Heart left ventricle (tissue), 16 donors: ENCODE data around the gene FKTN. TPM values are rescaled to one million over a fixed set of nuclear protein-coding genes. Genes with fewer than 3 reads are reported as not detected.
A peak's percentile ranks its signal among the peaks of the same experiment; 100 is the strongest.

Source experiments
- ATAC-seq, 4 donors: fragments of 200-7000 bp; cut with Tn5 transposase; one replicate each; pipeline ENCODE4 v1.9.1; 2020 to 2022; ENCODE audit warnings: moderate library complexity in 4 of 4, mild to moderate bottlenecking in 3 of 4, moderate number of reproducible peaks in 1 of 4
- DNase-seq, 5 donors: peaks; one replicate each; pipeline ENCODE4 v3.0.0-alpha.2; 2020
- H3K27ac ChIP-seq, 12 donors: fragments of 200-600 bp; sonication (generic) in 4 of 12; one replicate each; pipeline versions ENCODE4 v1.5.0 to v1.8.0; 2016 to 2022; ENCODE audit warnings: mild to moderate bottlenecking in 2 of 12
- H3K27me3 ChIP-seq, 9 donors: fragments of 200-600 bp; sonication (generic) in 2 of 9; one replicate each; pipeline versions ENCODE4 v1.5.1 to v1.8.0; 2016 to 2022; ENCODE audit warnings: mild to moderate bottlenecking in 3 of 9
- H3K36me3 ChIP-seq, 9 donors: fragments of 200-600 bp; sonication (generic) in 2 of 9; one replicate each; pipeline versions ENCODE4 v1.5.0 to v1.8.0; 2018 to 2022; ENCODE audit warnings: mild to moderate bottlenecking in 2 of 9
- H3K4me1 ChIP-seq, 12 donors: fragments of 200-600 bp; sonication (generic) in 4 of 12; one replicate each; pipeline versions ENCODE4 v1.5.0 to v1.8.0; 2016 to 2022; ENCODE audit warnings: mild to moderate bottlenecking in 3 of 12
- H3K4me3 ChIP-seq, 12 donors: fragments of 200-600 bp; sonication (generic) in 4 of 12; one replicate each; pipeline versions ENCODE4 v1.5.0 to v1.8.0; 2017 to 2022; ENCODE audit warnings: mild to moderate bottlenecking in 9 of 12, moderate library complexity in 4 of 12
- H3K9me3 ChIP-seq, 12 donors: fragments of 200-600 bp; sonication (generic) in 4 of 12; one replicate each; pipeline versions ENCODE4 v1.5.0 to v1.8.0; 2016 to 2022; ENCODE audit warnings: mild to moderate bottlenecking in 1 of 12
- POLR2A ChIP-seq, 2 donors: fragments of 450-650 bp; IDR thresholded peaks; one replicate each; pipeline ENCODE4 v1.6.1; 2017; ENCODE audit warnings: antibody characterized with exemption in 2 of 2, mild to moderate bottlenecking in 2 of 2, moderate library complexity in 2 of 2
- WGBS, 4 donors: extraction: QIAGEN DNeasy Blood & Tissue Kit in 2 of 4; methylation state at CpG; one replicate each; pipeline versions ENCODE4 v1.1.5 to v1.1.7; 2013 to 2018; 5-methylcytosine and 5-hydroxymethylcytosine counted together
- intact Hi-C, 10 donors: fragments of 100-400 bp; cut with DNase I; formaldehyde crosslinking; loops; one replicate each; pipeline versions ENCODE4 v1.11.1 to v1.14.2; 2022
- long read RNA-seq, 3 donors: library from polyadenylated mRNA; unstranded; transcript quantifications; one replicate each; pipeline ENCODE4 v2.0.0, GENCODE V29; 2020 to 2021
- polyA plus RNA-seq, 2 donors: library from polyadenylated mRNA; stranded (reverse); fragments of 200-250 nt; gene quantifications; one replicate each; pipeline ENCODE4 v1.2.3, GENCODE V29; 2013
- total RNA-seq, 9 donors: library from RNA; depleted of rRNA in 2 of 9; stranded (reverse); fragments of >200 nt in 2 of 9; fragmentation: NEBNext Ultra II Directional in 3 of 9; extraction: Animal tissue kit (Norgen Biotek cat#: 25700) in 3 of 9; gene quantifications; one replicate each; pipeline versions ENCODE4 v1.1.0 to v1.2.4, GENCODE V29; 2016 to 2023
- TF ChIP-seq, protein P1 (sequence below), 12 donors: fragments of 200-600 bp; sonication (generic) in 4 of 12; IDR thresholded peaks; one replicate each; pipeline versions ENCODE4 v1.5.0 to v1.8.0; 2018 to 2022; ENCODE audit warnings: antibody characterized with exemption in 12 of 12, mild to moderate bottlenecking in 5 of 12
- donor health status: ischemic (EF 13 %, LVEDD 7.1; RV severe dilation, severe dysfunction).
- donor health status: healthy with polysubstance abuse.
- donor health status: DM: no; HTN: yes; CAD: no.
- donor health status: DM: no; HTN: no; CAD: no.
- donor health status: ischemic (EF 25% LVEDD 6.9; RV normal size, moderate dysfunction).
- donor health status: ischemic (EF 25% LVEDD 5.7; RV mildly dilated, moderate dysfunction).
- donor health status: healthy.
- donor health status: DM: yes; HTN: yes; CAD: no.
- donor health status: ischemic (EF 35%, LVEDD 5.7; RV mildly dilated, moderate dysfunction).
- donor health status: nonischemic (EF 11% LVEDD 7.7; RV severe dilation, severe dysfunction).
- donor health status: DM: yes; HTN: yes; CAD: no.
- donor health status: PGD.
- donor health status: ischemic (EF 29% LVEDD 5.4; RV normal size, mild dysfunction).
- donor health status: nonischemic (EF 23%, LVEDD 6.1; RV moderate dilation, normal function).

Gene FKTN
- total RNA-seq (10 to 100 TPM in 3 of 9 donors, 1 to 10 TPM in 6; 3.5 to 12.9 (median 7.2) TPM), polyA plus RNA-seq (1 to 10 TPM; 2.3 to 4.0 TPM)
- long read RNA-seq, donor 1, partial matches to known transcripts: 0 of 1 reads
- long read RNA-seq, donor 1, other reads (novel, unspliced or antisense): 1 of 1 reads
- long read RNA-seq, donor 2, partial matches to known transcripts: 1 of 6 reads
- long read RNA-seq, donor 2, other reads (novel, unspliced or antisense): 4 of 6 reads
- long read RNA-seq, donor 3, partial matches to known transcripts: 0 of 4 reads
- long read RNA-seq, donor 3, other reads (novel, unspliced or antisense): 4 of 4 reads

DNA sequence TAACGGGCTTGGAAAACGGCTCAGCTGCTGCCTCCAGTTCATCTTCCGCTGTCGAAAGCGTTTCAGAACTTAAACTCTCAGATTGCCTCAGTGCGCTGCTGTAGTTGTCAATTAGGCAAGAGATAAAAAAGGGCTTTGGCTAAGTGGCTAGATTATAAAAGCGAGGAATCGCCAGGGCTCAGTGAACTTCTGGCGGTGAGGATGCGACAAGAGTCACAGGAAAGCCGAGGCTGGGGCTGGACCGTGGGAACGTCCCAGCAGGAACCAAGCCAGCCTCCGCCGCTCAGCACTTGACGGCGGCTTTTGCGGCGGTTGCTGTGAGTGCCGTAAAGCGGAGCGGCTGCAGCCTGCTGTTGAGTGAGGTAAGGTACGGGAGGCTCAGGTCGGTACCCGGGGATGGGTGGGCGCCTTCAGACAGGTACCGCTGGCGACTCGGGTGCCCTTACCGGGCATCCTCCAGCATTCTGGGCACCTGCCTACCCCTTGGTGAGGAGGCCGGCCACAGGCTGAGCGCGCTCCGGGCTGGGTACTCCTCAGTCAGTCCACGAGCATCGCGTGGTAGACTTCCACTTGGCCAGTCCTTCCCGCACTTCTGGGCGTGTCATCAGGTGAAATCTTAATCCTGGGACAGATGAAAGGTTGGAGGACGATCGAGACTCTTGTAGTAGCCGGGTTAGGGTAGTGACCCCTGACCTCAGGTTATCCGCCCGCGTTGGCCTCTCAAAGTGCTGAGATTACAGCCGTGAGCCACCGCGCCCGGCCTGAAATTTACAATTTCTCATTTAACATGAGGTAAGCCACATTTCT lies at the start of gene FKTN:
Gene FKTN (plus strand): TSS at position 328 of the 807 bp plus-strand sequence. CDS start 16,902 bp downstream, outside the sequence.
- TF ChIP-seq POLR2A (IDR thresholded peaks at IDR 0.05): peak in 1 of 2 donors; percentile 40
- TF ChIP-seq, protein P1, sequence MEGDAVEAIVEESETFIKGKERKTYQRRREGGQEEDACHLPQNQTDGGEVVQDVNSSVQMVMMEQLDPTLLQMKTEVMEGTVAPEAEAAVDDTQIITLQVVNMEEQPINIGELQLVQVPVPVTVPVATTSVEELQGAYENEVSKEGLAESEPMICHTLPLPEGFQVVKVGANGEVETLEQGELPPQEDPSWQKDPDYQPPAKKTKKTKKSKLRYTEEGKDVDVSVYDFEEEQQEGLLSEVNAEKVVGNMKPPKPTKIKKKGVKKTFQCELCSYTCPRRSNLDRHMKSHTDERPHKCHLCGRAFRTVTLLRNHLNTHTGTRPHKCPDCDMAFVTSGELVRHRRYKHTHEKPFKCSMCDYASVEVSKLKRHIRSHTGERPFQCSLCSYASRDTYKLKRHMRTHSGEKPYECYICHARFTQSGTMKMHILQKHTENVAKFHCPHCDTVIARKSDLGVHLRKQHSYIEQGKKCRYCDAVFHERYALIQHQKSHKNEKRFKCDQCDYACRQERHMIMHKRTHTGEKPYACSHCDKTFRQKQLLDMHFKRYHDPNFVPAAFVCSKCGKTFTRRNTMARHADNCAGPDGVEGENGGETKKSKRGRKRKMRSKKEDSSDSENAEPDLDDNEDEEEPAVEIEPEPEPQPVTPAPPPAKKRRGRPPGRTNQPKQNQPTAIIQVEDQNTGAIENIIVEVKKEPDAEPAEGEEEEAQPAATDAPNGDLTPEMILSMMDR (IDR thresholded peaks at IDR 0.05): no peak
- 1% methylated on average over 38 to 49 of the region's 49 CpGs for WGBS, 4 donors
- peaks cover 0 to 13% (median 8%) of the 10 kb centered on the region in 12 donors for H3K4me1 ChIP-seq

DNA sequence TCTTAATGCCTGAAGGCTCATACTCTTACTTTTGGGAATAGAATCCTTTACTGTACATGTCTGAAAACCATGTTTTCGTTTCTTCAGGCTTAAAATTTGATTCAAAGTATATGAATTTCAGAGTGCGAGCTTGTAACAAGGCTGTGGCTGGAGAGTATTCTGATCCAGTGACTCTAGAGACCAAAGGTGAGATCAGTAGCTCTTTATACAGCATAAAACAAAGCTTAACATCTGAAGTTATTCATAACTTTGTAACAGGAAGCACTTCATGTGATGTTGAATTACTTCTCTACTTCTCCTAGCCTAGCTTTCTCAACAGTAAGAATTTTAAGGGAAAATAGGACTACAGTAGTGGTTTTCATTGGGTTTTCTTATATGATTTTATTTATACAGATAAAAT lies 49.4 kb upstream of the FKTN start:
- Histone ChIP-seq H3K4me1 (peaks cover 0 to 13% (median 0%) of the 10 kb centered on the region in 12 donors), H3K4me3 (no peak overlapping the region), H3K36me3 (peaks cover 0 to 42% (median 5%) of the 10 kb centered on the region in 9 donors), H3K27me3 (no peaks in the 10 kb centered on the region), H3K27ac (no peak overlapping the region), H3K9me3 (no peaks in the 10 kb centered on the region)
- TF ChIP-seq, protein P1 (IDR thresholded peaks at IDR 0.05): no peak
- TF ChIP-seq POLR2A (IDR thresholded peaks at IDR 0.05): no peak
- DNase-seq (no peak), ATAC-seq (no peak)
- WGBS, 4 donors: 96 to 98% (median 97%) methylated on average over 2 of the region's 2 CpGs
- intact Hi-C loops: no loop called here

More for the DNA sequence above, at the start of gene FKTN:
- Histone ChIP-seq H3K27ac (peak within 1 kb of the TSS; percentile 42 to 87 (median 74)), H3K4me3 (peak within 1 kb of the TSS; percentile 62 to 97 (median 82)), H3K9me3 (peaks cover 0 to 11% (median under 1%) of the 10 kb centered on the region in 12 donors), H3K36me3 (peaks cover 0 to 10% (median 0%) of the 10 kb centered on the region in 9 donors), H3K27me3 (no peaks in the 10 kb centered on the region)
- DNase-seq: peak; percentile 89 to 94 (median 92)
- intact Hi-C loops: loop anchor here in 4 of 10 donors (5.0 to 10.0 kb wide), 3 partner anchors 106 to 811 kb away; partner anchors contain the start of gene NIPSNAP3A (in 1 of the 4)
- ATAC-seq: peak; percentile 90 to 98 (median 98)

- no peak for TF ChIP-seq POLR2A (IDR thresholded peaks at IDR 0.05)
- TF ChIP-seq, protein P1 (IDR thresholded peaks at IDR 0.05): no peak
- Histone ChIP-seq H3K27me3 (no peaks in the 10 kb centered on the region), H3K4me1 (peaks cover 0 to 13% (median 0%) of the 10 kb centered on the region in 12 donors), H3K9me3 (no peaks in the 10 kb centered on the region), H3K27ac (no peak overlapping the region), H3K4me3 (no peak overlapping the region), H3K36me3 (peaks cover 0 to 55% (median 8%) of the 10 kb centered on the region in 9 donors)
- no peak for DNase-seq
- ATAC-seq: no peak
- WGBS, 4 donors: 87 to 95% (median 89%) methylated on average over 1 of the region's 1 CpG
- intact Hi-C loops: no loop called here
Observed at GRCh38 chr9:105510024-105510423, 47.9 kb upstream of the FKTN start.

GRCh38 chr9:105511446-105511845 lies 46.5 kb upstream of the FKTN start:
- TF ChIP-seq POLR2A (IDR thresholded peaks at IDR 0.05): no peak
- TF ChIP-seq, protein P1 (IDR thresholded peaks at IDR 0.05): no peak
- intact Hi-C loops: no loop called here
- ATAC-seq (no peak), DNase-seq (no peak)
- Histone ChIP-seq H3K36me3 (peaks cover 0 to 61% (median 16%) of the 10 kb centered on the region in 9 donors), H3K4me3 (no peak overlapping the region), H3K4me1 (peaks cover 0 to 13% (median 0%) of the 10 kb centered on the region in 12 donors), H3K27me3 (no peaks in the 10 kb centered on the region), H3K9me3 (no peaks in the 10 kb centered on the region), H3K27ac (no peak overlapping the region)
